GM21717 (cell line): ENCODE results near the gene ANKRD66.

Source experiments
- ATAC-seq: cut with Tn5 transposase; IDR thresholded peaks from one replicate; pipeline ENCODE4 v1.9.1; 2021; ENCODE audit warnings: mild to moderate bottlenecking, moderate library complexity; ENCODE audit not compliant: unreplicated experiment

ANKRD66 gene

GRCh38 chr6:46789434-46790354 lies 43.0 kb downstream of the ANKRD66 start:
- no peak for ATAC-seq

GRCh38 chr6:46790355-46790874 lies 43.7 kb downstream of the ANKRD66 start:
- no peak for ATAC-seq

DNA sequence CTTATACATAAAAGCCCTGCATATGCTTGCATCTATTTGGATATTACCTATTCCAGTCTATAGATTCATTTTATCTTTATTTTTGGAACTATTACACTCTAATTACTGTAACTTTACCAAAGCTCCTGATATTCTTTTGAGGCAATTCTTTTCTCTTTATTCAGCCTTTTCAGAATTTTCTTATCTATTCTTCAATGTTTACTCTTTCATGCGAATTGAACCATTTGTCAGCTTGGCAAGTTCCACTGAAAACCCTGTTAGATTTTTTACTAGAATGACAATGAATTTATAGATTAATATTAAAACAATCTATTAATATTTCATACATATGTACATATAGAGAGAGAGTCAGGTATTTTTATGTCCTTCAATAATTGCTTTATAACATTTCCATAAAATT lies 45.9 kb downstream of the ANKRD66 start:
- no peak for ATAC-seq

DNA sequence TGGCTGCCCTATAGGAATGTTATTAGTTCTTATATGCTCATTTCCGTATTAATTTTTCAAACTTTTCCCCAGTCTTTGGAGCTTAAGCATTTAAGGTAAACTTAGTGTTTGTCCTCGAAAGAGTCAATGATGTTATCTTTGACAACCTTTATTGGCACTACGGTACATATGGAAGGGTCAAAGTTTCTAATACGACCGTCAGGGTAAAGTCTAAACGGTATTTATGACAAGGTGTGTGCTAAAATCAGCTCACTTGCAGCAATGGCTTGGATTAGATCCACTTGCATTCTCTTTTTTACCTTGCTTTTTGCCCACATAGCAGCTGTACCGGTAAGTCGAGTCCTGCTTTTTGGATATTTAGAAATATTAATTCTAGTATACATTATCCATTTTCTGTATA lies 46.4 kb downstream of the ANKRD66 start, which contains the start of gene MEP1A:
Gene MEP1A, plus strand, starts transcription at position 252 of the 400 bp plus-strand sequence. Its CDS starts 10 bp downstream, at position 262.
- no peak for ATAC-seq

DNA sequence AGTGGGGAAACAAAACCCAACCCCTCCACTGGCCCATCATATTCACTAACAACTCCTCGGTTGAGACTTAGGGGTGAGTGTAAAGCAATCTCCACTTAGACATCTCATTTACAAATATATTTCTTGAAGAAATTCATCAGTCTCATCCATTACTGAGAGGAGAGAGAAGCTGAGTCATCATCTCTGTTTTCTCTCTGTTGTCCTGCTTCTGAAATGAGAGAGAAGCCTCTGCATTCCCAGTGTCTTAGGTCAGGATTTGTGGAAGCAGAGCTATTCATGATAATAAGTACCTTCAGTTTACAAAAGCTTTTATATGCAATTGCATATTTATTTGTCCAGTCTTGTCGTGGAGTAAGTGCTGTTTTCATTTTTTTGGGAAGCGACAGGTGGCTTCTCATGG lies 47.3 kb downstream of the ANKRD66 start:
- ATAC-seq = no peak

DNA sequence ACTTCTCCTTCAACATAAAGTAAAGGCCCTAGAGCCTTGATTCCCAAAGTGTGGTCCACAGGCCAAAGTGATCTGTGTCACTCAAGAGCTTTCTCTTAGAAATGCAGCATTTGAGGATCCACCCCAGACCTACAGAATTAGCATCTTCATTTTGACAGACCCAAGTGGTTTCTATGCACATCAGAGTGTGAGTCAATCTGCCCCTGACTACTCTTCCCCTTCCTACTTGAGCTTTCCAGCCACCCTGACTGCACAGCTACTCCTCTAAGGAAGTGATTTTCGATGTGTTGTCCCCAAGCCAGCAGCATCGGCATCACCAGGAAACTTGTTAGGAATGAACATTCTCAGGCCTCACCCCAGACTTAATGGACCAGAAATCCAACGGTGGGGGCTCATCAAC lies 49.1 kb downstream of the ANKRD66 start:
- no peak for ATAC-seq

DNA sequence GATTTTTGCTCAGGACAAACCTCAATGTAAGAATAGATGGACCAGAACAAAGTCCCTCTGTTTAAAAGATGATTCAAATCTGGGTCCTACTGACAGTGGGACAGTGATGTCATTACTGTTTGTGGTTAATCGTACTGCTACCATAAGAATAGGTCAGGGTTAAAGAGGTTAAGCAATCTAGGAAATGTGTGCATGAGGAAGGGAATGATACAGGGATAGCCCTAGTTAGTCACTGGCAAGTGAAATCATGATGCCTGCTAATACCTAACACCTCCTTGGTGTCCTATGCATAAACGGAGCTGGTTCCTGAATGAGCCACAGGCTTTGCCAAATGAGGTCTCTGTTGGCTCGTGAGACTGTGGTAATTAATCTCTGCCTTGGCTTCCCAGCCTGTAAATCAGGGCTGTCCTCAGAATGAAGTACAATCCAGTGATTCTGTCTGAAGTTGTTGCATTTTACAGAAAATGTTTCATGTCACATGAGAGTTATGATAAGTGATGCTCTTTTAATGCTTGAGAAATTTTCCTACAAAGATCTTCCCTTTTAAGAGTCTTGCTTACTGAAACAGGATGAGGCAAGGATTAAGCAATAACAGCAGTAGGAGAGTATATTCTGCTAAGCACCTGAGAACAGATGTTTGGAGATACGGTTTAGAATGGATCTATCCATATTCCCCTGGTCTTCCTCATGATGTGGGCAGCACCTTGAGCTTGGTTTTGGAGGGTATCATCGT lies 50.3 kb downstream of the ANKRD66 start:
- no peak for ATAC-seq

- ATAC-seq = no peak
Observed at GRCh38 chr6:46799657-46800056, 52.9 kb downstream of the ANKRD66 start.

DNA sequence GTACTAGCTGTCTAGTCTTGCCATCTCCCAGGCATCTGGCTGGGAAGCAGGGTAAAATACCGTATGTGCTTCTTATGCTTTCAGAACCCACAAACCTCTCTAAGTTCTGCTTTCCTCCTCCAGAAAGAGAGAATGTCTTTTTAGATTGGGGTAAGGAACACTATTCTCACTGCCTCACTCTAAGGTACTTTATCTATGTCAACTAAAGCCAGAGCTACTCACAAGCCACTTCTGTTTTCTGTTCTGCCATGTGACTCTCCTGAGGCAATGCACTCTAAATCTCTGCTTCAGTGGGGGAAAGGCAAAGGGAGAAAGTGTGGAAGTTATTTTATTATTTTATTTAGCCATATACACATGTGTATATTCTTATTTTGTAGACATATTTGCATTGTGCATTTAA lies 62.1 kb downstream of the ANKRD66 start:
- no peak for ATAC-seq
